Transverse colon (tissue), 4 donors: ENCODE results near the gene BBS12. TPM values are rescaled to one million over a fixed set of nuclear protein-coding genes. Genes with fewer than 3 reads are reported as not detected.

Experiments
- DNase-seq: peaks from one replicate; pipeline ENCODE4 v3.0.0-alpha.2; 2019
- H3K27ac ChIP-seq, 4 donors: fragments of 200-600 bp; sonication (generic); 2 replicates each; pipeline ENCODE4 v1.5.1; 2016 to 2018; ENCODE audit warnings: inconsistent platforms in 4 of 4
- H3K27me3 ChIP-seq: fragments of 200-600 bp; sonication (generic); 2 replicates; pipeline ENCODE4 v1.5.1; 2017; ENCODE audit warnings: inconsistent platforms
- H3K36me3 ChIP-seq, 4 donors: fragments of 200-600 bp; sonication (generic); 2 replicates each; pipeline ENCODE4 v1.5.1; 2017 to 2019; ENCODE audit warnings: inconsistent platforms in 4 of 4
- H3K4me1 ChIP-seq, 4 donors: fragments of 200-600 bp; sonication (generic); 2 replicates each; pipeline ENCODE4 v1.5.1; 2017 to 2020; ENCODE audit warnings: inconsistent platforms in 4 of 4
- H3K4me3 ChIP-seq, 4 donors: fragments of 200-600 bp; sonication (generic); 1 replicate in 1 of 4; 2 replicates in 3 of 4; pipeline versions ENCODE4 v1.5.1 to v1.6.1; 2017 to 2019; ENCODE audit warnings: inconsistent platforms in 4 of 4
- H3K9me3 ChIP-seq, 2 donors: fragments of 200-600 bp; sonication (generic); 2 replicates each; pipeline ENCODE4 v1.5.1; 2017 to 2019; ENCODE audit warnings: inconsistent platforms in 2 of 2
- CTCF ChIP-seq, 5 experiments: fragments of 200-600 bp in 3 of 5; fragments of 450-650 bp in 2 of 5; sonication (generic) in 3 of 5; IDR thresholded peaks; 1 replicate in 2 of 5; 2 replicates in 3 of 5; pipeline ENCODE4 v1.5.1; 2016 to 2017; ENCODE audit warnings: antibody characterized with exemption in 5 of 5, inconsistent platforms in 3 of 5, mild to moderate bottlenecking in 2 of 5, moderate library complexity in 1 of 5
- EP300 ChIP-seq: sonication (generic); formaldehyde crosslinking; IDR thresholded peaks from one replicate; pipeline ENCODE4 v1.6.1; 2017; ENCODE audit warnings: antibody characterized with exemption, low read depth
- POLR2A ChIP-seq: fragments of 450-650 bp; IDR thresholded peaks from one replicate; pipeline ENCODE4 v1.6.1; 2016; ENCODE audit warnings: antibody characterized with exemption, mild to moderate bottlenecking, moderate library complexity
- POLR2AphosphoS5 ChIP-seq, 3 donors: sonication (generic); formaldehyde crosslinking; IDR thresholded peaks; one replicate each; pipeline ENCODE4 v1.6.1; 2016; ENCODE audit warnings: antibody characterized with exemption in 3 of 3
- WGBS, 2 donors: methylation state at CpG; one replicate each; pipeline ENCODE4 v1.1.5; 2018; ENCODE audit warnings: low coverage in 1 of 2; 5-methylcytosine and 5-hydroxymethylcytosine counted together
- in situ Hi-C, 4 donors: fragments of 200-750 bp; cut with MboI; loops; one replicate each; pipeline versions ENCODE4 v1.15.0 to v1.15.1; 2017; ENCODE audit warnings: low sequenced_read_pairs in 3 of 4, low pct_ligation_motif_present in 1 of 4, low pct_unique_long_range_greater_than_20kb in 1 of 4
- intact Hi-C: fragments of 100-400 bp; cut with DNase I; formaldehyde crosslinking; loops from one replicate; pipeline ENCODE4 v1.15.1; 2023; ENCODE audit warnings: low total_unique reads
- total RNA-seq, 4 donors: library from RNA; depleted of rRNA; stranded (reverse); fragments of >200 nt; gene quantifications; one replicate each; pipeline ENCODE4 v1.1.0, GENCODE V29; 2016

The BBS12 gene
- total RNA-seq, 4 donors from 2014 or later, result 0.60 to 6.0 (median 3.3) TPM

- Histone ChIP-seq H3K27ac (no peak overlapping the region), H3K4me1 (no peaks in the 10 kb centered on the region), H3K36me3 (no peaks in the 10 kb centered on the region), H3K9me3 (no peaks in the 10 kb centered on the region), H3K4me3 (no peak overlapping the region), H3K27me3 (no peaks in the 10 kb centered on the region)
- no peak for DNase-seq
- in situ Hi-C loops, result no loop called here
- TF ChIP-seq POLR2A (no peak), EP300 (no peak), POLR2AphosphoS5 (IDR thresholded peaks at IDR 0.05) (no peak), CTCF (IDR thresholded peaks at IDR 0.05) (no peak)
- intact Hi-C loops, result no loop called here
Observed at GRCh38 chr4:122689972-122690371, 42.5 kb upstream of the BBS12 start.

GRCh38 chr4:122691988-122692387, 40.5 kb upstream of the BBS12 start:
- WGBS, 2 donors, result 61 to 73% methylated on average over 4 of the region's 4 CpGs
- H3K36me3 ChIP-seq, result no peaks in the 10 kb centered on the region
- H3K9me3 ChIP-seq, result no peaks in the 10 kb centered on the region
- intact Hi-C loops (no loop called here), in situ Hi-C loops (no loop called here)
- H3K27me3 ChIP-seq, result no peaks in the 10 kb centered on the region
- no peaks in the 10 kb centered on the region for H3K4me1 ChIP-seq
- DNase-seq, result no peak
- H3K4me3 ChIP-seq, result no peak overlapping the region
- TF ChIP-seq EP300, result no peak
- no peak for TF ChIP-seq POLR2AphosphoS5 (IDR thresholded peaks at IDR 0.05)
- no peak for TF ChIP-seq CTCF (IDR thresholded peaks at IDR 0.05)
- TF ChIP-seq POLR2A, result no peak
- no peak overlapping the region for H3K27ac ChIP-seq

- no peak overlapping the region for H3K27ac ChIP-seq
- WGBS, 2 donors, result 11 to 51% methylated on average over 1 to 3 of the region's 3 CpGs
- intact Hi-C loops, result no loop called here
- no peak for TF ChIP-seq POLR2A
- no peak for TF ChIP-seq CTCF (IDR thresholded peaks at IDR 0.05)
- TF ChIP-seq POLR2AphosphoS5 (IDR thresholded peaks at IDR 0.05), result no peak
- no peak for TF ChIP-seq EP300
- DNase-seq, result no peak
- H3K4me1 ChIP-seq, result no peaks in the 10 kb centered on the region
- H3K36me3 ChIP-seq, result no peaks in the 10 kb centered on the region
- in situ Hi-C loops, result no loop called here
- H3K4me3 ChIP-seq, result no peak overlapping the region
- H3K9me3 ChIP-seq, result no peaks in the 10 kb centered on the region
- H3K27me3 ChIP-seq, result no peaks in the 10 kb centered on the region
Observed at GRCh38 chr4:122692641-122693520, 39.6 kb upstream of the BBS12 start.

- in situ Hi-C loops (no loop called here), intact Hi-C loops (no loop called here)
- 63 to 67% methylated on average over 2 of the region's 2 CpGs for WGBS, 2 donors
- Histone ChIP-seq H3K27me3 (no peaks in the 10 kb centered on the region), H3K27ac (no peak overlapping the region), H3K4me1 (no peaks in the 10 kb centered on the region), H3K4me3 (no peak overlapping the region), H3K36me3 (no peaks in the 10 kb centered on the region), H3K9me3 (no peaks in the 10 kb centered on the region)
- no peak for DNase-seq
- TF ChIP-seq CTCF (IDR thresholded peaks at IDR 0.05), result no peak
- TF ChIP-seq POLR2A, result no peak
- TF ChIP-seq POLR2AphosphoS5 (IDR thresholded peaks at IDR 0.05), result no peak
- TF ChIP-seq EP300, result no peak
Observed at GRCh38 chr4:122695226-122695625, 37.3 kb upstream of the BBS12 start.
